NCI-H524 treated with DMSO at 0.1 percent for 48 hours (cell line): ENCODE data around the gene ARHGEF7.

Experiments used
- DNase-seq: peaks from one replicate; lab custom pipeline; 2025; lab: John Stamatoyannopoulos, UW

The ARHGEF7 gene

GRCh38 chr13:111324736-111325135, 209.6 kb downstream of the ARHGEF7 start:
- DNase-seq: no peak

DNA sequence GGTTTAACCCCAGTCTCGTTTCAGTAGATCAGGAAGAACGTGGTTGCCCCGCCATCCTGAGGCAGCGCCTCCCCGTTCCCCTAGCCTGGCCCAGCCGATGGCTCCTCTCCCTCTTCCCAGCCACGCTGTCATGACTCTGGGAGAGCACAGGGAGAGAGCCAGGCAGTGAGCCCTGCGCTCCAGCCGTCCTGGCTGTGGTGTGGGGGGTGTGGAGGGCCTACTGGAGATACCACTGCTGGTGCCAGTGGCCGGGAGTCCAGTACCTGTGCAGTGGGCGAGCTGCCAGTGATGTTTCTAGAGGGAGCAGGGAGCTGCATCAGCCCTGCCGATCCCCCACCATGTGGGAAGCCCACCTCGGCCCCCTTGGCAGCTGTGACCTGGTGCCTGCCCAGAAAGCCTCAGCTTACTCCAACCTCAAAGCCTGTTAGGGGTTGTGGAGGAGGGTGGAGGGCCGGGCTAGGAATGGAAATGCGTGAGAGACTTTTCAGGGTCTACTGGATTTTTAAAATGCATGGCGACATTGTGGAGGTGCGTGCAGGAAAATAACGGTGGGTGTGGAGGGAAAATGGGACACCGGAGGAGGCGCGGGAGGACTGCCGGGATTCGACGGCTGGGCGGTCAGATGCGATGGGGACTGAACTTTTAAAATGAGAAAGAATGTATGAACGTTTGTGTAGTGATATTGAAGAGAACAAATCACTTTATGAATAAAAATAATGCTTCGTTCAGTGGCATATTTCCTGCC, 210.2 kb downstream of the ARHGEF7 start:
- DNase-seq: no peak

DNA sequence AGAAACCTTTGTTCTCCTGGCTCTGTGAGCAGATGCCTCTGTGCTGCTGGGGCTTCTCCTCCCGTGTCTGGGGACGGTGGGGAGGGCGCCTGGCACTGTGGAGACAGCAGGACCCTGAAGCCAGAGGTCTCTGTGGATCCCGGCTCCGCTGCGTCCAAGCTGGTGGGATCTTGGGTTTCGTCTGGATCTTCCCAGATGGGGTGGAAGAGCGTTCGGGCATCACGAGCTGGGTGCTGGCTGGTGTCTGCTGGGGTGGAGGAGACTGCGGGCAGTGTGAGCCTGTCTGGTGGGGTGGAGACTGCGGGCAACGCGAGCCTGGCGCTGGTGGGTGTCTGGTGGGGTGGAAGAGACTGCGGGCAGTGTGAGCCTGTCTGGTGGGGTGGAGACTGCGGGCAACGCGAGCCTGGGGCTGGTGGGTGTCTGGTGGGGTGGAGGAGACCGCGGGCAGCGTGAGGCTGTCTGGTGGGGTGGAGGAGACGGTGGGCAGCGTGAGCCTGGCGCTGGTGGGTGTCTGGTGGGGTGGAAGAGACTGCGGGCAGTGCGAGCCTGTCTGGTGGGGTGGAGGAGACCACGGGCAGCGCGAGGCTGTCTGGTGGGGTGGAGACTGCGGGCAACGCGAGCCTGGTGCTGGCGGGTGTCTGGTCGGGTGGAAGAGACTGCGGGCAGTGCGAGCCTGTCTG, 211.0 kb downstream of the ARHGEF7 start:
- no peak for DNase-seq

GRCh38 chr13:111326621-111326965, 211.5 kb downstream of the ARHGEF7 start:
- no peak for DNase-seq

DNA sequence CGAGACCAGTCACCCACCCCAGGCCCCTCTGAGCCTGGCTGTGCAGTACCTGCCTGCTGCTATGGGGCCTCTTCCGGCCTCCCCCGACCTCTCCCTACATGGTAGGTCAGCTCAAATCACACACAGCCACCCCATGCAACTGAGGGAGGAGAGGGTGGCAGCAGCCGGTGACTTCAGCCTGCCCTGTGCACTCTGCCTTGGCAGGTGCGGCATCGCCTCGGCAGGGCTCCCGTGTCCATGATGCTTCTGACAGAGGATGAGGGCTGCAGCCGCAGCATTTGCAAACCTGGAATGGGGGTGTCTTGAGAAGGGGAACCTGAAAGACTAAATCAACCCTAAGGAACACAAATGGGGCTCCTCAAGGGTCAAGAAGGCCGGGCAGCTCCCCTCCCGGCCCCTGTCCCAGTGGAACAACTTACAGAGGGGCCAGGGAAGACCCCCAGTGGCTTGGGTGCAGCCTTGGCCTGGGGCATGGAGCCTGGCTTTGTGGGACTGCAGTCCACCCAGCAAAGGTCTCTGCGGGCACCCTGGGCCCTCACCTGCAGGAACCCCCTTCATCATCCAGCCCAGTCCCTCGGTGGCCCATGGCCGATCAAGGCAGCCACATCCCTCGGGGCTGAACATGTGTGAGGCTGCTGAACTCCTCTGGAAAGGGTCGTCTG, 212.0 kb downstream of the ARHGEF7 start:
- DNase-seq: no peak

DNA sequence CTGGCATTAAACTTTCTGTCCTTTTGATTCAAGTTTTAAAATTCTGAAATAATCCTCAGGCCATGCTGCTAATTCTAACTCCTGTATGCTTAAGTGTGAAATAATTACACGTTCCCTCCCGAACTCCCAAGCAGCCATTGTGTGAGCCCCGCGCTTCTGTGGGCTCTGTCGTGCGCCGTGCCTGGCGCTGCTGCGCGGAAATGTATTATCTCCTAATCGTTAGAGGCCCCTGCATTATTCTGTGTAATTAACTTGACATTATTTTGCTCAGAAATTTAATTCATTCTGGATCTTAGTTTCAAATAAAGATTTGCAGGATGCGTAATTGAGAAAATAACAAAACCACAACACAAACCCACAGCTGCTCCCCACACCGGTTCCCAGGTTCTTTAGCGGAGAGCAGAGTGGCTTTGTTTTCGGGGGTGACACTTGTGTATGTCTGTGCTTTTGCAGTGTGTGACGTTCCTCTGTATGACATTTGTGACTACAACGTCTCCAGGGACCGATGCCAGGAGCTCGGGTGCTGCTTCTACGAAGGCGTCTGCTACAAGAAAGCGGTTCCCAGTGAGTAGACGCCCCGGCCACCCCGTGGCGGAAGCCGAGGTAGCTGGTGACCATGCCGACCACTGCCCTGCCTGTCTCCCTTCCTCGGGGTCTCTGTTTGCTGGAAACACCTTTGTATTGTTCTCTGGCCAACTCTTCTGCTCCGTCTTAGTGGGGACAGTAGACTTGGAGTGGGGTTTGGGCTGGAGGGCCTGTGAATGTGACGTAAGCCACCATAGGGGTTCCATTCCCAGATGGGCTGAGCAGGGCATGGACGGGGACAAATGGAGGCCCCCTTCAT, 212.8 kb downstream of the ARHGEF7 start:
- no peak for DNase-seq

DNA sequence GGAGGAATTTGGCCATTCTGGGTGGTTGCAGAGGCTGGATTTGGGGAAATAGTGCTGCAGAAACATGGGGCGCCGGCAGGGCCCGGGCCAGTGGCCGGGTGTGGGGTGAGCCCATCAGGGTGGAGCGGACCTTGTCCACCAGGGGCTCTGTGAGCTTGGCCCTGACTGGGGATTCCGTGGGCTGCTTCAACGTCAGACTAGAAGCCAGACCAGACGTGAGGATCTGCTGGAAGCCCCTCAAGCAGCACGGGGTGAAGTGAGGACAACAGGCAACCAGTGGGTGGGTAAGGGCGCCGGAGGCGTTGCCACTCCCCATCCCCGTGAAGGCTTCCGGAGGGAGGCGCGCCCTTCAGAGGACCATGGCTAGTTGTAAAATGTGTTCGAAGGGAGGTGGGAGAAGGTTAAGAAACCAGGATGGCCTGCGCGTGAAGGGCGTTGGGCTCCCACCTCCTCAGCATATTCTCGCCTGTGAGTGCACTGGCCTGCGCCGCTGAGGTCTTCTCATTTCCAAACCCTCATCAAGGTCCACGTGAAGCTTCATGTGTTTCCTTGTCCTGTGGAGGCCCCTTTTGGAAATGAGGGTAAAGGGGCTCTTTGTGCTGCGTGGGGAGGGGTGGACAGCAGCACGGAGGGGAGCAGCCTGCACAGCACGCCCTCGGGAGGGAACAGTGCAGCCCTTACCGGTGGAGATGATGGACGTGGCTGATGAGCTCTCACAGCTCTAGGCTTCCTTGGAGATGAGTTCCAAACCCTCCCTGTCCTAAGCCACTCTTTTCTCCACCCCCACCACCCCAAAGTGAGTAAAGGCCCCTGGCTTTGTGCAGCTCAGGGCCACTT, 213.7 kb downstream of the ARHGEF7 start:
- DNase-seq: no peak

- no peak for DNase-seq
Measured at GRCh38 chr13:111329641-111330040, 214.5 kb downstream of the ARHGEF7 start.

DNA sequence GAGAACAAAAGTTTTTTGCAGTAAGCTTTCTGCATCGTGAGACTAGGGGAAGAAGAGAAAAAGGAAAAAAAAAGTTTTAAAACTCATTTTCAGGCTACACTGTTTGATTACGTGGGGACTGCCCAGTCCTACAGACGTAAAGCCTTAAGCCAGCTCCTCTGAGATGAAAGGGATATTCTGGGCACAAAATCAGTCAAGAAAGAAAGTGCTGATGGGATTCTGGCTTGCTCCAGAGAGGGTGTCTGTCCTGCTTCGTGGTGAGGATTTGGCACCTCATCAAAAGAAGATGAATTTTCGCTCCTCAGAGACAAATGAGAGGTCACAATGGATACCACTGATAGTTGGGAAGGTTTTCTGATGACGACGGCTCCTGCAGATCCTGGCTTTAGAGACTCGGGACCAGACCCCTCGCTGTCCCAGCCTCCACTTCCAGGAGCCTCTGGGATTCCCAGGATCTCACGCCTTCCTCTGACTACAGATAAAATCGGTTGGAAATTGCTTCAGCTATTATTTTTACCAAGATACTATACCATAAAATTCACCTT, 215.0 kb downstream of the ARHGEF7 start:
- DNase-seq: no peak

GRCh38 chr13:111335298-111335697, 220.2 kb downstream of the ARHGEF7 start:
- no peak for DNase-seq

- DNase-seq: no peak
Measured at GRCh38 chr13:111336666-111337065, 221.6 kb downstream of the ARHGEF7 start.

DNA sequence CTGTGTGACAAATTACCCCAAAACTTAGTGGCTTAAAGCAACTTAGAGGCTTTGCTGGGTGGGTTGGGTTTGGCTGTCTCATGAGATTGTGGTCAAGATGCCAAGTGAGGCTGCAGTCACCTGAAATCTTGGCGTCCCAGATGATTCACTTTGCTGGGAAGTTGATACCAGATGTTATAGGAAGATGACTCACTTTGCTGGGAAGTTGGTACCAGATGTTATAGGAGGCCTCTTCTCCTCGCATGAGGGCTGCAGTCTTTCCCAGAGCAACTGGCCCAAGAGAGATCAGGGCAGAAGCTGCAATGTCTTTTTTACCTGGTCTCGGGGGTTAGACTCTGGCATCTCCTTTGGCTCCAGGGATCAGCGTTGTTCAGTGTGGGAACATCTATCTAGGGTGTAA, 222.1 kb downstream of the ARHGEF7 start:
- no peak for DNase-seq

- DNase-seq: no peak
Measured at GRCh38 chr13:111337741-111338140, 222.6 kb downstream of the ARHGEF7 start.

DNA sequence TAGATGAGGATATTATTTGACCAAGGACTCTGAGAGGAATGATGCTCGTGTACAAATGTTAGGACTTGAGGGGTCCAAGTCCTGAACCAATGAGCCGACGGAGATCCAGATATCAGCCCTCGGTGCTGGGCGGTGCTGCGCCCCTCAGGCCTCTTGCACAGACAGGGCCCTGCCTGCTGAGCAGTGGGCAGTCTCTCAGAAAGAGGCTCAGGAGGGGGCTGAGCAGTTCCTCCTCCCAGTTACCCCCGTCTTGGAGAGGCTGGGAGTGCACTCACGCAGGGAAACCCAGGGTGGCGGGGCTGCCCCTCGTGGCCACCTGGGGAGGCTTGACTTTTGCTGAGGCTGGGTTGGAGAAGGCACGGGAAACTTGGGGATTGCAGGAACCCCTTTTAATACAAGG, 223.7 kb downstream of the ARHGEF7 start:
- no peak for DNase-seq

DNA sequence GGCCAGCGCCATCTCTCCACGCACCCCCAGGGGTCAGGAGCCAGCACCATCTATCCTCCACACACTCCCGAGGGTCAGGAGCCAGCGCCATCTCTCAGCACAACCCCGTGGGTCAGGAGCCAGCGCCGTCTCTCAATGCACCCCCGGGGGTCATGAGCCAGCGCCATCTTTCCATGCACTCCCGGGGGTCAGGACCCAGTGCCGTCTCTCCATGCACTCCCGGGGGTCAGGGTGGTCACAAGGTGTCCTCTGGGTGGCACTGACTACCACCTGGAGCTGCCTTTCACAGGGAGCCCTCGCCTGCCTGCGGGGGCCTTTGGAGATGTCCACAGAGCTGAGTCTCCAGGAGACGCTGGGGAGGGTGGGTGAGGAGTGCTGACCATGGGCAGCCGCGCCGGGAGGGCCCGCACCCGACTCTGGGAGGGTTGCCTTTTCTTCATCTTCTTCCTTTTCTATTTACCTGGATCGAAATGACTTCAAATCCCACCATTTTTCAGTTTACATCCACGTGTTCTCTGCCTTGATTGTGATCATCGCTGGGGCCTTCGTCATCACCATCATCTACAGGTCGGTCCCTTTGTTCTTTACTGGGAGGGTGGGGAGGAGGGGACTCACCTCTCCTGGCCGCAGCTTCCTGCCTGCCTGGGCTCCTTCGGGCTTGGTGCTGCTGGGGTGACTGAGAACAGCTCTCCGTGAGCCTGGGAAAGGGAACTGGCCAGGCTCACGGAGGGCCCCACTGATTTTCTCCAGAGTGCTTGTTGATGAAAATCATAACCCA, 224.4 kb downstream of the ARHGEF7 start:
- no peak for DNase-seq

DNA sequence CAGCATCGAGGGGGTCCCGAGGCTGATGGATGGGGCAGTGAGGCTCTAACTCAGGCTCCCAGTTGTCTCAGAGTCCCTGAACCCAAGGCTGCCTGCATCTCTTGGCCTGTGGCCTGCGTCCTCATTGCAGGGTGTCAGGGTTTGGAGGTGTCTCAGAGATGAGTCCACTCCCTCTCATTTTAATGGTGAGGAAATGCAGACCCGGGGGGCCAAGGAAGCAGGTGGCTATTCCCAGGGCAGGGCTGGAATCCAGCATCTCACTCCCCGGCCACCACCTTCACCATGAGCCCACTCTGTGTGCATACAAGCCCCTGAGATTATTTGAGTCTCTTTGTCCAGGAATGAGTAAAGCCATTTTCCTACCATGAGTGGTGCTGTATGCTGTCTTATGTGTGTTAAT, 226.8 kb downstream of the ARHGEF7 start:
- DNase-seq: no peak

DNA sequence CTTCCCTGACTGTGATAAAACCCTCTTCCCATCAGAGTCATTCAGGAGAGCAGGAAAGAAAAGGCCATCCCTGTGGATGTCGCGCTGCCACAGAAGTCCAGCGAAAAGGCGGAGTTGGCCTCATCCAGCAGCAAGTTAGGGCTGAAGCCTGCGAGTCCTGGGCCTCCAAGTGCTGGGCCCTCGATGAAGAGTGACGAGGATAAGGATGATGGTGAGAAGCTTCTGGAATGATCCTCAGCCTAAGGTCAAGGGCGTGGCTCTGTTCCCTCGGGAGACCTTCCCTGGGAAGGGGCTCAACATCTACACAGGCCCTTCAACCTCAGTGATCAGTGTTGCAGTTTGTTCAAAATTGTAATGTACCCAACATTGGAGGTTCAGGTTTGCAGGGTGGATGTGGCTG, 227.6 kb downstream of the ARHGEF7 start:
- DNase-seq: no peak

GRCh38 chr13:111343186-111343805, 228.2 kb downstream of the ARHGEF7 start:
- no peak for DNase-seq

GRCh38 chr13:111344471-111345191, 229.5 kb downstream of the ARHGEF7 start:
- peak; percentile 13 for DNase-seq
